Activated CD4-positive, alpha-beta T cell treated with anti-CD3 and anti-CD28 coated beads, Interleukin-2, amount 10 ng/mL, durations not matched to agents 7 days and 5 days (primary cell): Measurements from ENCODE around the gene MPPE1. TPM values are rescaled to one million over a fixed set of nuclear protein-coding genes. Genes with fewer than 3 reads are reported as not detected.
"Not testable (repeated sequence)": the region's sequence is repeated elsewhere in the genome, so short reads cannot be mapped to it uniquely, and the experiment has no call there.

Experiments
- CTCF ChIA-PET: fragments of 350-600 bp; sonication (Branson Sonifier 250); formaldehyde crosslinking; loops from one replicate; lab custom pipeline; 2021; ENCODE audit warnings: antibody characterized with exemption; lab: Charles Lee
- POLR2A ChIA-PET: fragments of 350-600 bp; sonication (Branson Sonifier 250); formaldehyde crosslinking; loops from one replicate; lab custom pipeline; 2021; ENCODE audit warnings: antibody characterized with exemption; lab: Charles Lee
- DNase-seq: peaks from one replicate; pipeline ENCODE4 v3.0.0-alpha.2; 2020
- H3K27ac Mint-ChIP-seq: one replicate; pipeline ENCODE4 v1.8.0; 2021; ENCODE audit warnings: mild to moderate bottlenecking, moderate library complexity, mixed read lengths
- H3K27me3 Mint-ChIP-seq: one replicate; pipeline ENCODE4 v1.8.0; 2021; ENCODE audit warnings: mixed read lengths
- H3K36me3 Mint-ChIP-seq: one replicate; pipeline ENCODE4 v1.8.0; 2021; ENCODE audit warnings: low read depth, mixed read lengths
- H3K4me1 Mint-ChIP-seq: one replicate; pipeline ENCODE4 v1.8.0; 2021; ENCODE audit warnings: mixed read lengths
- H3K4me3 Mint-ChIP-seq: one replicate; pipeline ENCODE4 v1.8.0; 2021; ENCODE audit warnings: mild to moderate bottlenecking, moderate library complexity, mixed read lengths
- H3K9me3 Mint-ChIP-seq: one replicate; pipeline ENCODE4 v1.8.0; 2021; ENCODE audit warnings: mixed read lengths
- total RNA-seq, 2 experiments: library from RNA; stranded (reverse); gene quantifications; one replicate each; pipeline ENCODE4 v1.2.3, GENCODE V29; 2021

Gene MPPE1
- total RNA-seq, 2 experiments from 2014 or later: 60.7 to 64.0 TPM

DNA sequence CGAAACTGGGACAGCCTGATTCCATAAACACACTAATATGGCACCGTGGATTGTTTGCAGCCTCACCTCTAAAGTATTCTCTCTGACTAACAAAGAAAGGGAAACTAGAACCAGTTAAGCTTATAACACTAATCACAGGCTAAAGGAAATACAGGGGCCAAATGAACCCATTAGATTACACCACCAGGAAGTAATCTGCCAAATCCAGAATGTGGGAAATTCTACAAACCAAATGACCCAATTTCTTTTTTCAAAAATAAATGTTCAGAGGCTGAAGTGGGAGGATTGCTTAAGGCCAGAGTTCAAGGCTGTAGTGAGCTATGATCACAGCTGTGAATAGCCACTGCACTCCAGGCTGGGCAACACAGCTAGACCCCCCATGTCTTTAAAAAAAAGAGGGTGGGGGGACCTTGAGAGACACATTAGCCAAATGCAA lies 1.5 kb upstream of the MPPE1 start:
- CTCF ChIA-PET: no interaction called here
- H3K4me3 Mint-ChIP-seq: peak overlapping the region; percentile 85
- H3K36me3 Mint-ChIP-seq: peaks cover 14% of the 10 kb centered on the region
- H3K27ac Mint-ChIP-seq: peak overlapping the region; percentile 96
- H3K27me3 Mint-ChIP-seq: no peaks in the 10 kb centered on the region
- no peak for DNase-seq
- H3K4me1 Mint-ChIP-seq: peaks cover 27% of the 10 kb centered on the region
- POLR2A ChIA-PET: no interaction called here
- no peaks in the 10 kb centered on the region for H3K9me3 Mint-ChIP-seq

- Mint-ChIP-seq H3K4me3 (peak overlapping the region; percentile 85), H3K9me3 (no peaks in the 10 kb centered on the region), H3K27me3 (no peaks in the 10 kb centered on the region), H3K4me1 (peaks cover 27% of the 10 kb centered on the region), H3K27ac (peak overlapping the region; percentile 96), H3K36me3 (peaks cover 14% of the 10 kb centered on the region)
- no peak for DNase-seq
- CTCF ChIA-PET: no interaction called here
- POLR2A ChIA-PET: no interaction called here
Observed at GRCh38 chr18:11909061-11909455, 941 bp upstream of the MPPE1 start.

DNA sequence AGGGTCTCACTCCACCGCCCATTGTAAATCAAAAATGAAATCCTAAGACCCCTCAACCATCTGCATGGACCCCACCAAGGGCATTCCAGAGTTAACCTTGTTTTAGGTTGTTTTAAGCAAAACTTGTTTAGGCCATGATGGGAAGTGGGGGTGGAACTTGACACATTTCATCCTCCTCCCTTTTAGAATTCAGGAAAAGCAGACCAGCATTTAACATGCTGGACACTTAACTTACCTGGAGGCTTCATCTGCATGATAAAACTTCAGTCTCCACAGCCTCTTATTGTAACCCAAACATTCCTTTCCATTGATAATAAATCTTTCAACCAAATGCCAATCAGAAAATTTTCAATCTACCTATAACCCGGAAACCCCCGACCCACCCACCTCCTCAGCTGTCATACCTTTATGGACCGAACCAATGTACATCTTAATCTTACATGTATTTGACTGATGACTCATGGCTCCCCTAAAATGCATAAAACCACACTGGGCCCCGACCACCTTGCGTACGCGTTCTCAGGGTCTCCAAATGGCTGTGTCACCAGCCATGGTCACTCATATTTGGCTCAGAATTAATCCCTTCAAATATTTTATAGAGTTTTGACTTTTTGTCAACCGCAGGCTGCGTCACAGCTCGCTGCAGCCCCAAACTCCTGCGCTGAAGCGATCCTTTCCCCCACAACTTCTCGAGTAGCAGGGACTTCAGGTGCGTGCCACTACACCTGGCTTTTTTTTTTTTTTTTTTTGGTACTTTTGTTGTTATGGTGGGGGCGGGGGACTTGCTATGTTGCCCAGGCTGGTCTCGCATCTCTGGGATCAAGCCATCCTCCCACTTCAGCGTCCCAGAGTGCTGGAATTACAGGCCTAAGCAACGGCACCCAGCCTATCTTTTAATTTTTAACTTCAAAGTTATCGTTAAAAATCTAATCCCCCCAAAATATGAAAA lies 917 bp downstream of the MPPE1 start:
- peak overlapping the region; percentile 97 for H3K27ac Mint-ChIP-seq
- no peaks in the 10 kb centered on the region for H3K9me3 Mint-ChIP-seq
- ChIA-PET CTCF (no interaction called here), POLR2A (no interaction called here)
- DNase-seq: no peak
- H3K27me3 Mint-ChIP-seq: no peaks in the 10 kb centered on the region
- H3K4me3 Mint-ChIP-seq: peak overlapping the region; percentile 95
- peaks cover 23% of the 10 kb centered on the region for H3K36me3 Mint-ChIP-seq
- peaks cover 31% of the 10 kb centered on the region for H3K4me1 Mint-ChIP-seq

- Mint-ChIP-seq H3K9me3 (no peaks in the 10 kb centered on the region), H3K4me1 (peaks cover 31% of the 10 kb centered on the region), H3K27me3 (no peaks in the 10 kb centered on the region), H3K4me3 (peak overlapping the region; percentile 22), H3K27ac (no peak overlapping the region), H3K36me3 (peaks cover 27% of the 10 kb centered on the region)
- POLR2A ChIA-PET: interaction anchor here (0.5 kb wide), 1 partner anchor 18 kb away, joined by 3 read pairs; no protein-coding TSS in a partner anchor
- DNase-seq: no peak
- CTCF ChIA-PET: interaction anchor here (0.6 to 1.1 kb wide), 3 partner anchors 8 to 47 kb away, joined by 3 read pairs; no protein-coding TSS in a partner anchor
Observed at GRCh38 chr18:11906176-11906575, 1.9 kb downstream of the MPPE1 start.

GRCh38 chr18:11905613-11906012 lies 2.5 kb downstream of the MPPE1 start:
- ChIA-PET CTCF (interaction anchor here (0.6 to 1.1 kb wide), 3 partner anchors 9 to 46 kb away, joined by 3 read pairs; no protein-coding TSS in a partner anchor), POLR2A (interaction anchor here (0.5 kb wide), 1 partner anchor 18 kb away, joined by 3 read pairs; no protein-coding TSS in a partner anchor)
- no peaks in the 10 kb centered on the region for H3K9me3 Mint-ChIP-seq
- no peak for DNase-seq
- peaks cover 31% of the 10 kb centered on the region for H3K4me1 Mint-ChIP-seq
- H3K4me3 Mint-ChIP-seq: peak overlapping the region; percentile 16
- H3K27me3 Mint-ChIP-seq: no peaks in the 10 kb centered on the region
- peaks cover 27% of the 10 kb centered on the region for H3K36me3 Mint-ChIP-seq
- H3K27ac Mint-ChIP-seq: peak overlapping the region; percentile 41

DNA sequence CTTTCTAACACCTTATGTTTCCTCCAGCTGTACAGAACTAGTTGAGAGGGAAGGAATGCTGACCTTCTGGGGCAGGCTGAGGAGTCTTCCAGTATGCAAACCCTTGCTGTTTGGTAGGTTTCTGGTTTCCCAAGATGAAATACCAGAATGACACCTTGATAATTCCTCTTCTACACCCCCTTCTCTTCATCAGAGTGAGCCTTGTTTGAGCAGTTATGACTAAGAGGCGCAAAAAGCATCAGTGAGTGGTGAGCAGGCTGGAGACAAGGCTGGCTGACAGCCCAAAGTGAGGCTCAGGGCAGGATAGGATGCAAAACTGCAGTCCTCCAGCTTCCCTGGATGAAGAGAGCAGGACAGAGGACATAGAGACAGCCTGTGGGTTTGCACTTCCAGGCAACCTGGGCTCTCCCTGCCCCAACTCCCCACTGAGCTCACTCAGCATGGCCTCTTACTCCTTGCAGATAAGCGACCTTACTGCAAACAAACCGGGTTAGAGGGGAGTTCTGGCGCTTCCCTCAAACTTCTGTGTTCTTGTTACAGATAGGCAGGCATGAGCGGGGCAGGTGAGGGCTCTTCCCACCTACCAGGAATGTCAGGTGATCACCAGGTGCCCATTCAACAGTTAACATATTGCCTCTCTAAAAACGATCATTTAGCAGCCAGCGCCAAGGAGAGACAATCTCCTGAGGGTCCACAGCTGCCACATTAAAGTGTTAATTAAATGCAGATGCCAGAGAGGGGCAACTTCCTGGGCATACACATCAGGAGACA lies 5.4 kb downstream of the MPPE1 start:
- Mint-ChIP-seq H3K27ac (no peak overlapping the region), H3K36me3 (peaks cover 36% of the 10 kb centered on the region), H3K4me1 (peaks cover 20% of the 10 kb centered on the region), H3K4me3 (no peak overlapping the region), H3K9me3 (no peaks in the 10 kb centered on the region), H3K27me3 (no peaks in the 10 kb centered on the region)
- CTCF ChIA-PET: no interaction called here
- no peak for DNase-seq
- POLR2A ChIA-PET: no interaction called here

DNA sequence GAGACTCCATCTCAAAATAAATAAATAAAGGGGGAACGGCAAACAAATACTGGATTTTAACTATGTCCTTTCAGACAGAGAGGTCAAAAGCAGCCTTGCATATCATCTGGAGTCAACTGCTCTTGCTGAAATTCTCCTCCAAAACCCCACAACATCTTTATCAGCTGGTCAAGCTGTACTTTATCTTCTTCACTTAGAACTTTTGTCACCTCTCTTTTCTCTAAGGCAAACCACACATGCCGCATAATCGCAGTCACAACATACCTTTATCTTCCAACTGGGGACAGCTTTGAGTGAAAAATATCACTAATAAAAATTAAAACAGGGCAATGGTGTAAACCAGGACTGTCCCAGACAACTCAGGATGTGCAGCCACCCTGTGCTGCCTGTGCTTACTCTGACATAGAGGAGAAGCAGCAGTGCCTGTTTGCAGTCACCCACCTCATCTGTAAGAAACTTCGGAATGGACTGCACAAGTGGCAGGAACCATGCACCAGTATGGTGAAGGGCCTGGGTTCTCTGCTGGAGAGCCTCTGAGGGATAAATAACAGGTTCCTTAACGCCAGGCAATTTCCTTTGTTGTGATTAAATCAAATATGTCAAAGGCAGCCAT lies 6.2 kb downstream of the MPPE1 start:
- H3K36me3 Mint-ChIP-seq: peaks cover 40% of the 10 kb centered on the region
- H3K9me3 Mint-ChIP-seq: no peaks in the 10 kb centered on the region
- DNase-seq: no peak
- H3K4me1 Mint-ChIP-seq: peaks cover 13% of the 10 kb centered on the region
- H3K27ac Mint-ChIP-seq: peak overlapping the region; percentile 25
- ChIA-PET POLR2A (no interaction called here), CTCF (no interaction called here)
- H3K4me3 Mint-ChIP-seq: no peak overlapping the region
- H3K27me3 Mint-ChIP-seq: no peaks in the 10 kb centered on the region

- POLR2A ChIA-PET: no interaction called here
Observed at GRCh38 chr18:11899063-11899462, 9.1 kb downstream of the MPPE1 start.

DNA sequence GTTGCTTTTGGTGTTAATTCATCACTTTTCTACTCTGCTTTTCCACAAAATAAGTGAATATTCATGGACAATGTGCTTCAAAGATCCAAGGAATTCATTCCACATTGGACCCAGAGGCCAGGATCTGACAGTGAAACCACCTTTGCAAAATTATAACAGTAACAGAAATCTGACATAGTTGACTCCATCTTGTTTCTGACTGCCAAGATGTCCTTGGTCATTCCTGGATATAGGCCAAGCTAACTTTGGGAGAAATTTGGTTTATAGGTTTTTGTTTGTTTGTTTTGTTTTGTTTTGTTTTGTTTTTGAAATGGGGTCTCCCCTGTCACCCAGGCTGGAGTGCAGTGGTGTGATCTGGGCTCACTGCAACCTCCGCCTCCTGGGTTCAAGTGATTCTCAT lies 10.3 kb downstream of the MPPE1 start:
- CTCF ChIA-PET: no interaction called here
- no peak for DNase-seq
- Mint-ChIP-seq H3K4me3 (no peak overlapping the region), H3K27me3 (no peaks in the 10 kb centered on the region), H3K27ac (no peak overlapping the region), H3K4me1 (peaks cover 3% of the 10 kb centered on the region), H3K36me3 (peaks cover 51% of the 10 kb centered on the region), H3K9me3 (no peaks in the 10 kb centered on the region)
- POLR2A ChIA-PET: no interaction called here

More at GRCh38 chr18:11899063-11899462, 9.1 kb downstream of the MPPE1 start:
- no peak overlapping the region for H3K4me3 Mint-ChIP-seq
- H3K36me3 Mint-ChIP-seq: peaks cover 43% of the 10 kb centered on the region
- no peaks in the 10 kb centered on the region for H3K9me3 Mint-ChIP-seq
- CTCF ChIA-PET: interaction anchor here (1.3 to 1.6 kb wide), 2 partner anchors 9 to 65 kb away, joined by 4 to 6 read pairs; no protein-coding TSS in a partner anchor
- H3K27ac Mint-ChIP-seq: no peak overlapping the region
- no peaks in the 10 kb centered on the region for H3K27me3 Mint-ChIP-seq
- peaks cover 3% of the 10 kb centered on the region for H3K4me1 Mint-ChIP-seq
- no peak for DNase-seq

DNA sequence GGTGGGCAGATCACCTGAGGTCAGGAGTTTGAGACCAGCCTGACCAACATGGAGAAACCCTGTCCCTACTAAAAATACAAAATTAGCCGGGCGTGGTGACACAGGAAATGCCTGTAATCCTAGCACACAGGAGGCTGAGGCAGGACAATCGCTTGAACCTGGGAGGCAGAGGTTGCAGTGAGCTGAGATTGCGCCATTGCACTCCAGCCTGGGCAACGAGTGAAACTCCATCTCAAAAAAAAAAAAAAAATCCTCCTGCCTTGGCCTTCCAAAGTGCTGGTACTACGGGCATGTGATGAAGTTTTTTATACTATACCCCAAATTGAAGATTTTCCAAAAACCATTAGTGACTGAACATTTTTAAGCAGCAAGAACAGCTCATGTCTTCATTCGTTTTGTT lies 15.7 kb downstream of the MPPE1 start:
- H3K27me3 Mint-ChIP-seq, DNase-seq, H3K4me3 Mint-ChIP-seq, H3K9me3 Mint-ChIP-seq, H3K27ac Mint-ChIP-seq, H3K4me1 Mint-ChIP-seq, POLR2A ChIA-PET: not testable (repeated sequence)
- peaks cover 57% of the 10 kb centered on the region for H3K36me3 Mint-ChIP-seq
- CTCF ChIA-PET: interaction anchor here (0.6 kb wide), 1 partner anchor 14 kb away, joined by 3 read pairs; no protein-coding TSS in a partner anchor

DNA sequence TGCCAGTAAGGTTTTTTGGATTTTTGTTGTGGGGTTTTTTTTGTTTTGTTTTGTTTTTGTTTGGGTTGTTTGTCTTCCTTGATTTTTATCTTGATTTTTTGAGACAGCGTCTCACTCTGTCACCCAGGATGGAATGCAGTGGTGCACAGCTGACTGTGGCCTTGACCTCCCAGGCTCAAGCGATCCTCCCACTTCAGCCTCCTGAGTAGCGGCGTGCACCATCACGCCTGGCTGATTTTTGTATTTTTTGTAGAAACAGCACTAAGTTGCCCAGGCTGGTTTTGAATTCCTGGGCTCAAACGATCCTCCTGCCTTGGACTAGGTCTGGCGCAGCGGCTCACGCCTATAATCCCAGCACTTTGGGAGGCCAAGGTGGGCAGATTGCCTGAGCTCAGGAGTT lies 16.4 kb downstream of the MPPE1 start:
- no peaks in the 10 kb centered on the region for H3K27me3 Mint-ChIP-seq
- no peaks in the 10 kb centered on the region for H3K9me3 Mint-ChIP-seq
- peak overlapping the region; percentile 73 for H3K27ac Mint-ChIP-seq
- DNase-seq: no peak
- peaks cover 5% of the 10 kb centered on the region for H3K4me1 Mint-ChIP-seq
- ChIA-PET POLR2A (no interaction called here), CTCF (interaction anchor here (0.6 to 0.9 kb wide), 2 partner anchors 14 to 35 kb away, joined by 3 to 4 read pairs; no protein-coding TSS in a partner anchor)
- H3K4me3 Mint-ChIP-seq: no peak overlapping the region
- H3K36me3 Mint-ChIP-seq: peaks cover 51% of the 10 kb centered on the region

DNA sequence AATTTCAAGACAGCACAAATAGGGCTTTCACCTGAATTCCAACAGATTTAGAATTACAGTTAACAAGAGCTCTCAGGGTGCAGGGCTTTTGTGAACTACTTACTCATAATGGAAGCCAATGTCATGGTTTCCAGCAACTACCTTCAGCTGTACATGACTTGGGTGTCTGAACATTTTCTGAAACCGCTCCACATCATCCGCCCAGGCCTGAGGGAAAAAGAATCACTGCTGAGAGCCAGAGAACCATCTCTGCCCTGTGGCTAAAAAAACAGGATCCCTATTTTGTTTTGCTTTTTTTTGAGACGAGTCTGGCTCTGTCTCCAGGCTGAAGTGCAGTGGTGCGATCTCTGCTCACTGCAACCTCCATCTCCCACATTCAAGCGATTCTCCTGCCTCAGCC lies 18.8 kb downstream of the MPPE1 start:
- no peaks in the 10 kb centered on the region for H3K27me3 Mint-ChIP-seq
- H3K27ac Mint-ChIP-seq: no peak overlapping the region
- H3K4me1 Mint-ChIP-seq: peaks cover 5% of the 10 kb centered on the region
- POLR2A ChIA-PET: no interaction called here
- no peak overlapping the region for H3K4me3 Mint-ChIP-seq
- no peaks in the 10 kb centered on the region for H3K9me3 Mint-ChIP-seq
- CTCF ChIA-PET: interaction anchor here (0.7 kb wide), 1 partner anchor 30 kb away, joined by 3 read pairs; no protein-coding TSS in a partner anchor
- peaks cover 45% of the 10 kb centered on the region for H3K36me3 Mint-ChIP-seq
- DNase-seq: no peak
